Neural cell (in vitro differentiated cells): Measurements from ENCODE around the gene GPR27. TPM values are rescaled to one million over a fixed set of nuclear protein-coding genes. Genes with fewer than 3 reads are reported as not detected.

Experiments used
- H2AFZ ChIP-seq: fragments of 200-600, 300-800 bp; sonication (generic), shearing (Covaris generic); 2 replicates; pipeline ENCODE4 v1.6.0; 2014; ENCODE audit warnings: low read depth, mild to moderate bottlenecking, antibody characterized with exemption, low read length, moderate library complexity
- H3F3A ChIP-seq: fragments of 200-600 bp; shearing (Covaris generic); 2 replicates; pipeline ENCODE4 v1.6.1; 2016; ENCODE audit warnings: mild to moderate bottlenecking, moderate library complexity, mixed read lengths, antibody characterized with exemption, low read length; ENCODE audit not compliant: insufficient read depth, poor library complexity, severe bottlenecking
- H3K27ac ChIP-seq: fragments of 200-600, 300-800 bp; sonication (generic), shearing (Covaris generic); 2 replicates; pipeline ENCODE4 v1.5.1; 2014; ENCODE audit warnings: mild to moderate bottlenecking, low read length, moderate library complexity
- H3K27me3 ChIP-seq: fragments of 300-800, 200-600 bp; sonication (generic), shearing (Covaris generic); 2 replicates; pipeline ENCODE4 v1.6.0; 2014; ENCODE audit warnings: mild to moderate bottlenecking, low read depth, low read length, moderate library complexity; ENCODE audit not compliant: insufficient read depth
- H3K36me3 ChIP-seq: fragments of 300-800, 200-600 bp; sonication (generic), shearing (Covaris generic); 2 replicates; pipeline ENCODE4 v1.5.1; 2014; ENCODE audit warnings: mild to moderate bottlenecking, antibody characterized with exemption, low read length, moderate library complexity; ENCODE audit not compliant: insufficient read depth
- H3K4me2 ChIP-seq: fragments of 300-800, 200-600 bp; sonication (generic), shearing (Covaris generic); 2 replicates; pipeline ENCODE4 v1.6.0; 2014; ENCODE audit warnings: mild to moderate bottlenecking, low read length
- H3K4me3 ChIP-seq: fragments of 300-800, 200-600 bp; sonication (generic), shearing (Covaris generic); 2 replicates; pipeline ENCODE4 v1.5.1; 2014; ENCODE audit warnings: mild to moderate bottlenecking, low read length, moderate library complexity
- H3K79me2 ChIP-seq: fragments of 200-600 bp; shearing (Covaris generic); replicated peaks from 2 replicates; pipeline ENCODE4 v1.6.0; 2014; ENCODE audit warnings: mild to moderate bottlenecking, low read length, moderate library complexity; ENCODE audit not compliant: insufficient read depth
- H3K9ac ChIP-seq: fragments of 300-800, 200-600 bp; sonication (generic), shearing (Covaris generic); 2 replicates; pipeline ENCODE4 v1.6.1; 2016; ENCODE audit warnings: mild to moderate bottlenecking, low read length, mixed read lengths
- H3K9me2 ChIP-seq: fragments of 200-600 bp; shearing (Covaris generic); 2 replicates; pipeline ENCODE4 v1.6.1; 2016; ENCODE audit warnings: mild to moderate bottlenecking, low read length, mixed read lengths; ENCODE audit not compliant: insufficient read depth
- H3K9me3 ChIP-seq: fragments of 200-600, 300-800 bp; sonication (generic), shearing (Covaris generic); 2 replicates; pipeline ENCODE4 v1.6.1; 2016; ENCODE audit warnings: mild to moderate bottlenecking, mixed run types, low read length, moderate library complexity, mixed read lengths
- H4K20me1 ChIP-seq: fragments of 200-600 bp; shearing (Covaris generic); 2 replicates; pipeline ENCODE4 v1.6.1; 2016; ENCODE audit warnings: mild to moderate bottlenecking, mixed run types; ENCODE audit not compliant: insufficient read depth
- EP300 ChIP-seq: fragments of 450-650 bp; conservative IDR thresholded peaks from 2 replicates; pipeline ENCODE4 v1.6.1; 2014; ENCODE audit warnings: antibody characterized with exemption, mild to moderate bottlenecking, moderate library complexity; ENCODE audit not compliant: poor library complexity, severe bottlenecking
- EZH2 ChIP-seq: fragments of 200-600, 300-800 bp; shearing (Covaris generic), sonication (generic); IDR thresholded peaks from 2 replicates; pipeline ENCODE4 v1.6.1; 2014; ENCODE audit warnings: antibody characterized with exemption, low read length, borderline replicate concordance, mild to moderate bottlenecking; ENCODE audit not compliant: insufficient read depth, poor library complexity, severe bottlenecking
- MXI1 ChIP-seq: fragments of 450-650 bp; conservative IDR thresholded peaks from 2 replicates; pipeline ENCODE4 v1.6.1; 2014; ENCODE audit warnings: antibody characterized with exemption, mild to moderate bottlenecking; ENCODE audit not compliant: poor library complexity, severe bottlenecking
- POLR2AphosphoS5 ChIP-seq: IDR thresholded peaks from 2 replicates; pipeline ENCODE4 v1.6.1; 2012
- RAD21 ChIP-seq: fragments of 450-650 bp; conservative IDR thresholded peaks from 2 replicates; pipeline ENCODE4 v1.6.1; 2014; ENCODE audit warnings: antibody characterized with exemption, mild to moderate bottlenecking, moderate library complexity
- REST ChIP-seq: IDR thresholded peaks from 2 replicates; pipeline ENCODE4 v1.6.1; 2012; ENCODE audit warnings: borderline replicate concordance
- SMC3 ChIP-seq: fragments of 450-650 bp; conservative IDR thresholded peaks from 2 replicates; pipeline ENCODE4 v1.6.1; 2014; ENCODE audit warnings: antibody characterized with exemption, mild to moderate bottlenecking, moderate library complexity; ENCODE audit not compliant: poor library complexity
- TAF1 ChIP-seq: IDR thresholded peaks from 2 replicates; pipeline ENCODE4 v1.6.1; 2012; ENCODE audit warnings: low read depth
- polyA plus RNA-seq: library from polyadenylated mRNA; depleted of rRNA; stranded (reverse); fragments of >200 nt; gene quantifications from 2 replicates; pipeline ENCODE4 v1.2.3, GENCODE V29; 2014
- TF ChIP-seq, protein P1 (sequence below): fragments of 450-650 bp; IDR thresholded peaks from 2 replicates; pipeline ENCODE4 v1.5.1; 2014; ENCODE audit warnings: antibody characterized with exemption, mild to moderate bottlenecking, moderate library complexity; ENCODE audit not compliant: poor library complexity, severe bottlenecking

GPR27 gene
- polyA plus RNA-seq, 1 donor from 2014 or later, result 69.4 TPM

GRCh38 chr3:71710906-71711494, 42.7 kb upstream of the GPR27 start:
- H2AFZ ChIP-seq, result no peak overlapping the region
- TF ChIP-seq SMC3 (peak; percentile 92), POLR2AphosphoS5 (no peak), MXI1 (no peak), RAD21 (peak; percentile 92)
- TF ChIP-seq, protein P1, sequence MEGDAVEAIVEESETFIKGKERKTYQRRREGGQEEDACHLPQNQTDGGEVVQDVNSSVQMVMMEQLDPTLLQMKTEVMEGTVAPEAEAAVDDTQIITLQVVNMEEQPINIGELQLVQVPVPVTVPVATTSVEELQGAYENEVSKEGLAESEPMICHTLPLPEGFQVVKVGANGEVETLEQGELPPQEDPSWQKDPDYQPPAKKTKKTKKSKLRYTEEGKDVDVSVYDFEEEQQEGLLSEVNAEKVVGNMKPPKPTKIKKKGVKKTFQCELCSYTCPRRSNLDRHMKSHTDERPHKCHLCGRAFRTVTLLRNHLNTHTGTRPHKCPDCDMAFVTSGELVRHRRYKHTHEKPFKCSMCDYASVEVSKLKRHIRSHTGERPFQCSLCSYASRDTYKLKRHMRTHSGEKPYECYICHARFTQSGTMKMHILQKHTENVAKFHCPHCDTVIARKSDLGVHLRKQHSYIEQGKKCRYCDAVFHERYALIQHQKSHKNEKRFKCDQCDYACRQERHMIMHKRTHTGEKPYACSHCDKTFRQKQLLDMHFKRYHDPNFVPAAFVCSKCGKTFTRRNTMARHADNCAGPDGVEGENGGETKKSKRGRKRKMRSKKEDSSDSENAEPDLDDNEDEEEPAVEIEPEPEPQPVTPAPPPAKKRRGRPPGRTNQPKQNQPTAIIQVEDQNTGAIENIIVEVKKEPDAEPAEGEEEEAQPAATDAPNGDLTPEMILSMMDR, result peak; percentile 90
- H4K20me1 ChIP-seq, result no peaks in the 10 kb centered on the region
- H3K9me2 ChIP-seq, result no peaks in the 10 kb centered on the region
- H3K79me2 ChIP-seq, result no peaks in the 10 kb centered on the region
- no peak overlapping the region for H3K4me2 ChIP-seq
- H3K36me3 ChIP-seq, result no peaks in the 10 kb centered on the region
- H3K9ac ChIP-seq, result no peak overlapping the region
- H3F3A ChIP-seq, result no peaks in the 10 kb centered on the region
- no peaks in the 10 kb centered on the region for H3K9me3 ChIP-seq
- H3K4me3 ChIP-seq, result no peak overlapping the region
- H3K27ac ChIP-seq, result no peak overlapping the region
- H3K27me3 ChIP-seq, result no peaks in the 10 kb centered on the region

DNA sequence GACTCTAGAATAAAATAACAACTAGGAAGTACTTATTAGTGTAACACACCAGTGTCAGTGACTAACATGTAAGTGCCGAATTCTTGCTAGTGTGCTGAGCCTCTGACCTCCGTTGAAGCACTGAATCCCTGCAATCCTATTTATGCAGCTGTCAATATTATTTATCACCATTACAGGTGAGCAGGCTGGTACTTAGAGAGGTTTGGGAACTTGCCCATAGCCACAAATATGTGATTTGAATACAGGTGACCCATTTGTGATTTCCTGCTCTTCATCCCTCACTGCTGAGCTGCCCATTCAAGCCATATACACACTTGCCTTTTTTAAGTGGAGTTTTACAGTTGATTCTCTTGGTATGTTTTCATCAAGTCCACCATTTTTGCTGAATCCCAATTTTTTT, 40.6 kb upstream of the GPR27 start:
- peaks cover 3% of the 10 kb centered on the region for H3K79me2 ChIP-seq
- no peaks in the 10 kb centered on the region for H3K36me3 ChIP-seq
- no peak overlapping the region for H3K27ac ChIP-seq
- H4K20me1 ChIP-seq, result no peaks in the 10 kb centered on the region
- H3K9ac ChIP-seq, result no peak overlapping the region
- H3K4me3 ChIP-seq, result no peak overlapping the region
- no peaks in the 10 kb centered on the region for H3K27me3 ChIP-seq
- H3K4me2 ChIP-seq, result no peak overlapping the region
- no peak for TF ChIP-seq MXI1
- TF ChIP-seq SMC3, result no peak
- TF ChIP-seq, protein P1, result no peak
- no peak for TF ChIP-seq EZH2
- no peak for TF ChIP-seq REST
- no peak for TF ChIP-seq RAD21
- no peak for TF ChIP-seq POLR2AphosphoS5
- TF ChIP-seq EP300, result no peak
- TF ChIP-seq TAF1, result no peak
- no peaks in the 10 kb centered on the region for H3K9me3 ChIP-seq
- H3K9me2 ChIP-seq, result no peaks in the 10 kb centered on the region
- H3F3A ChIP-seq, result no peaks in the 10 kb centered on the region
- no peak overlapping the region for H2AFZ ChIP-seq
